ENCODE results near the gene SMC2. TPM values are rescaled to one million over a fixed set of nuclear protein-coding genes. Genes with fewer than 3 reads are reported as not detected.

Gene SMC2
- total RNA-seq, 2 experiments from 2014 or later = 56.4 to 89.3 TPM

DNA sequence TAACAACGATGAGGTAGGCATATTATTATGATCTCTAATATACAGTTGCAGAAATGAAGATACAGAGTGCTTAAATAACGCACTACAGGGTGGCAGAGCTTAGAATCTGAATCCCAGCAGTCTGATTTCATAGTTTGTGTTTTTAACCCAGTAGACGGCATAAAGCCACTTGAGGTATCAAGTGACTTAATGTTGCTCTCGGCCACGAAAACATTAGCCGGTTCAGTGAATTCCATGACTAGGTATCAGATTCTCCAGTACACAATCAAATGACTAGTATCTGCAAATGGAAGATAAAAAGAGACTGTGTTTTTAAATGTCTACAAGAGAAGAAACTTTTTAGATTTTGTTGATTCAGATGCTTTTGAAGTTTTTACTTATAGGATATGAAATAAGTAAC, 24.8 kb downstream of the SMC2 start:
- TF ChIP-seq, protein P1, sequence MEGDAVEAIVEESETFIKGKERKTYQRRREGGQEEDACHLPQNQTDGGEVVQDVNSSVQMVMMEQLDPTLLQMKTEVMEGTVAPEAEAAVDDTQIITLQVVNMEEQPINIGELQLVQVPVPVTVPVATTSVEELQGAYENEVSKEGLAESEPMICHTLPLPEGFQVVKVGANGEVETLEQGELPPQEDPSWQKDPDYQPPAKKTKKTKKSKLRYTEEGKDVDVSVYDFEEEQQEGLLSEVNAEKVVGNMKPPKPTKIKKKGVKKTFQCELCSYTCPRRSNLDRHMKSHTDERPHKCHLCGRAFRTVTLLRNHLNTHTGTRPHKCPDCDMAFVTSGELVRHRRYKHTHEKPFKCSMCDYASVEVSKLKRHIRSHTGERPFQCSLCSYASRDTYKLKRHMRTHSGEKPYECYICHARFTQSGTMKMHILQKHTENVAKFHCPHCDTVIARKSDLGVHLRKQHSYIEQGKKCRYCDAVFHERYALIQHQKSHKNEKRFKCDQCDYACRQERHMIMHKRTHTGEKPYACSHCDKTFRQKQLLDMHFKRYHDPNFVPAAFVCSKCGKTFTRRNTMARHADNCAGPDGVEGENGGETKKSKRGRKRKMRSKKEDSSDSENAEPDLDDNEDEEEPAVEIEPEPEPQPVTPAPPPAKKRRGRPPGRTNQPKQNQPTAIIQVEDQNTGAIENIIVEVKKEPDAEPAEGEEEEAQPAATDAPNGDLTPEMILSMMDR (conservative IDR thresholded peaks at IDR 0.05; ENCODE audit: low read length) = no peak
- no peak for TF ChIP-seq EZH2phosphoT487 (IDR thresholded peaks at IDR 0.05; ENCODE audit: borderline replicate concordance, low read depth, low read length)
- BruUV-seq (replicated peaks) = no TSS peak
- Histone ChIP-seq H3K27ac (ENCODE audit: low read depth, low read length, poor library complexity, severe bottlenecking) (no peak overlapping the region), H3K4me3 (ENCODE audit: low read depth, low read length, poor library complexity, severe bottlenecking) (no peak overlapping the region), H3K79me2 (ENCODE audit: insufficient read depth, low read depth, low read length) (no peaks in the 10 kb centered on the region), H3K9me3 (ENCODE audit: low read length) (no peaks in the 10 kb centered on the region), H3K36me3 (ENCODE audit: insufficient read depth, low read length) (peaks cover 100% of the 10 kb centered on the region), H3K4me2 (ENCODE audit: low read length) (no peak overlapping the region), H4K20me1 (ENCODE audit: insufficient read depth, low read length) (no peaks in the 10 kb centered on the region), H3K9me2 (ENCODE audit: insufficient read depth, low read length) (no peaks in the 10 kb centered on the region), H3K4me1 (ENCODE audit: insufficient read depth, low read length, poor library complexity, severe bottlenecking) (no peaks in the 10 kb centered on the region), H2AFZ (ENCODE audit: low read length) (no peak overlapping the region)
- no peak for DNase-seq (ENCODE audit: low spot score)
- POLR2A ChIA-PET = no interaction called here
- intact Hi-C loops (cut with micrococcal nuclease; ENCODE audit: unreplicated experiment) = no loop called here
- CTCF ChIA-PET (ENCODE audit: unreplicated experiment) = no interaction called here

DNA sequence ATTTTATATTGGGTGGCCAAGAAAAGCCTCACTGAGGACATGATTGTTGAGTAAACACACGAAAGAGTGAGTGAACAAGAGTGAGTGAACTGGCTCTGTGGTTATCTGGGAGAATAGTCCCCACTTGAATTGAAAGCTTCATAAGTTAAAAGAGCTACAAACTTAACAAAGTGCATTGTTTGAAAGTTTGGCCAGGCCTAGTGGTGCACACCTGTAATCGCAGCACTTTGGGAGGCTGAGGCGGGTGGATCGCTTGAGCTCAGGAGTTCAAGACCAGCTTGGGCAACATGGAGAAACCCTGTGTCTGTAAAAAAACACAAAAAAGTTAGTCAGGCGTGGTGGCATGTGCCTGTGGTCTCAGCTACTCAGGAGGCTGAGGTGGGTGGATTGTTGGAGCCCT, 26.9 kb downstream of the SMC2 start:
- CTCF ChIA-PET (ENCODE audit: unreplicated experiment) = no interaction called here
- Histone ChIP-seq H3K4me2 (ENCODE audit: low read length) (no peak overlapping the region), H3K9me2 (ENCODE audit: insufficient read depth, low read length) (no peaks in the 10 kb centered on the region), H2AFZ (ENCODE audit: low read length) (no peak overlapping the region), H3K79me2 (ENCODE audit: insufficient read depth, low read depth, low read length) (no peaks in the 10 kb centered on the region), H3K4me1 (ENCODE audit: insufficient read depth, low read length, poor library complexity, severe bottlenecking) (no peaks in the 10 kb centered on the region), H3K9me3 (ENCODE audit: low read length) (no peaks in the 10 kb centered on the region), H4K20me1 (ENCODE audit: insufficient read depth, low read length) (no peaks in the 10 kb centered on the region), H3K4me3 (ENCODE audit: low read depth, low read length, poor library complexity, severe bottlenecking) (no peak overlapping the region), H3K36me3 (ENCODE audit: insufficient read depth, low read length) (peaks cover 100% of the 10 kb centered on the region), H3K27ac (ENCODE audit: low read depth, low read length, poor library complexity, severe bottlenecking) (no peak overlapping the region)
- DNase-seq (ENCODE audit: low spot score) = no peak
- TF ChIP-seq, protein P1 (conservative IDR thresholded peaks at IDR 0.05; ENCODE audit: low read length) = 0 out of 2 replicates have a peak, but pooled peaks have one; percentile 9
- TF ChIP-seq EZH2phosphoT487 (IDR thresholded peaks at IDR 0.05; ENCODE audit: borderline replicate concordance, low read depth, low read length) = no peak
- POLR2A ChIA-PET = interaction anchor here (0.6 to 2.4 kb wide), 4 partner anchors 8 to 1467 kb away, joined by 3 to 7 read pairs (median 4); partner anchors contain the start of gene SMC2
- intact Hi-C loops (cut with micrococcal nuclease; ENCODE audit: unreplicated experiment) = loop anchor here (1.0 kb wide), 1 partner anchor 16 kb away; no protein-coding TSS in a partner anchor
- no TSS peak for BruUV-seq (replicated peaks)

GRCh38 chr9:104138243-104138868, 44.2 kb downstream of the SMC2 start:
- no peak for TF ChIP-seq EZH2phosphoT487 (IDR thresholded peaks at IDR 0.05; ENCODE audit: borderline replicate concordance, low read depth, low read length)
- TF ChIP-seq, protein P1 (conservative IDR thresholded peaks at IDR 0.05; ENCODE audit: low read length) = no peak

More at GRCh38 chr9:104138243-104138868, 44.2 kb downstream of the SMC2 start:
- Histone ChIP-seq H3K79me2 (ENCODE audit: insufficient read depth, low read depth, low read length) (no peaks in the 10 kb centered on the region), H3K9me3 (ENCODE audit: low read length) (peaks cover 4% of the 10 kb centered on the region; the same call in 1 of the 2 replicates), H4K20me1 (ENCODE audit: insufficient read depth, low read length) (no peaks in the 10 kb centered on the region), H3K4me3 (ENCODE audit: low read depth, low read length, poor library complexity, severe bottlenecking) (no peak overlapping the region), H3K9me2 (ENCODE audit: insufficient read depth, low read length) (no peaks in the 10 kb centered on the region), H3K36me3 (ENCODE audit: insufficient read depth, low read length) (peaks cover 98% of the 10 kb centered on the region), H3K4me1 (ENCODE audit: insufficient read depth, low read length, poor library complexity, severe bottlenecking) (no peaks in the 10 kb centered on the region), H3K27ac (ENCODE audit: low read depth, low read length, poor library complexity, severe bottlenecking) (no peak overlapping the region), H2AFZ (ENCODE audit: low read length) (no peak overlapping the region), H3K4me2 (ENCODE audit: low read length) (no peak overlapping the region)
- ChIA-PET POLR2A (interaction anchor here (0.6 to 1.2 kb wide), 4 partner anchors 10 to 1369 kb away, joined by 3 read pairs; no protein-coding TSS in a partner anchor), CTCF (ENCODE audit: unreplicated experiment) (no interaction called here)
- no TSS peak for BruUV-seq (replicated peaks)
- no peak for DNase-seq (ENCODE audit: low spot score)
- intact Hi-C loops (cut with micrococcal nuclease; ENCODE audit: unreplicated experiment) = no loop called here

All from OCI-LY7 (cell line).